ENCODE measurements around the gene CRYBA2. TPM values are rescaled to one million over a fixed set of nuclear protein-coding genes. Genes with fewer than 3 reads are reported as not detected.

The CRYBA2 gene
- total and polyA plus RNA-seq, 2 donors (not counting 3 experiments of a cell fraction or from before 2014, with no cell fraction given), result not detected

GRCh38 chr2:218964041-218964771, 29.0 kb downstream of the CRYBA2 start:
- Histone ChIP-seq H3K9ac (replicated peaks; ENCODE audit: extremely low read depth, insufficient read depth, low read length) (no peak overlapping the region), H3K27ac (ENCODE audit: insufficient read depth, low read depth, low read length) (no peak overlapping the region), H3K36me3 (ENCODE audit: control insufficient read depth in 2 of 2, extremely low read depth in 1 of 2, insufficient read depth in 2 of 2, low read length in 2 of 2) (no peaks in the 10 kb centered on the region), H3K27me3 (ENCODE audit: control insufficient read depth in 2 of 2, insufficient read depth in 2 of 2, low read length in 2 of 2) (peaks cover 29 to 48% of the 10 kb centered on the region in 2 experiments), H3K79me2 (ENCODE audit: control insufficient read depth, insufficient read depth, low read length) (no peaks in the 10 kb centered on the region), H3K4me3 (replicated peaks in 1 of 3; ENCODE audit: insufficient read depth in 1 of 3, low read depth in 1 of 3, low read length in 3 of 3) (no peak overlapping the region), H2AFZ (ENCODE audit: low read depth, low read length) (no peak overlapping the region), H3K9me1 (replicated peaks; ENCODE audit: control insufficient read depth, extremely low read depth, insufficient read depth, low read length) (no peaks in the 10 kb centered on the region), H4K20me1 (replicated peaks; ENCODE audit: control insufficient read depth, extremely low read depth, insufficient read depth, low read length) (no peaks in the 10 kb centered on the region), H3K9me3 (replicated peaks; ENCODE audit: control insufficient read depth, insufficient read depth, low read length) (no peaks in the 10 kb centered on the region), H3K4me2 (ENCODE audit: insufficient read depth, low read length) (no peak overlapping the region), H3K4me1 (ENCODE audit: control insufficient read depth, extremely low read depth, insufficient read depth, low read length) (no peaks in the 10 kb centered on the region)
- peak; percentile 7 for TF ChIP-seq FOS (IDR thresholded peaks at IDR 0.05; ENCODE audit: borderline replicate concordance, insufficient read depth, low read length)
- no peak for TF ChIP-seq POLR2AphosphoS5 (IDR thresholded peaks at IDR 0.05; ENCODE audit: insufficient read depth, low read depth, low read length)
- dilution Hi-C loops (cut with MboI; ENCODE audit: extremely low pct_ligation_motif_present, low sequenced_read_pairs), result no loop called here
- BruUV-seq (replicated peaks), result no TSS peak
- intact Hi-C loops (cut with micrococcal nuclease), result no loop called here
- CTCF ChIA-PET, result interaction anchor here (0.9 to 6.4 kb wide), 5 partner anchors 9 to 140 kb away, joined by 3 to 45 read pairs (median 4); no protein-coding TSS in a partner anchor
- POLR2A ChIA-PET, result no interaction called here
- FAIRE-seq (no peak), DNase-seq (ENCODE audit: low read depth, low spot score) (no peak)

GRCh38 chr2:218963601-218964000, 29.6 kb downstream of the CRYBA2 start:
- ChIA-PET CTCF (interaction anchor here (6.4 kb wide), 1 partner anchor 16 kb away, joined by 45 read pairs; no protein-coding TSS in a partner anchor), POLR2A (no interaction called here)
- no peak overlapping the region for H2AFZ ChIP-seq (ENCODE audit: low read depth, low read length)
- peaks cover 35 to 54% of the 10 kb centered on the region in 2 experiments for H3K27me3 ChIP-seq (ENCODE audit: control insufficient read depth in 2 of 2, insufficient read depth in 2 of 2, low read length in 2 of 2)
- DNase-seq (ENCODE audit: low read depth, low spot score) (no peak), FAIRE-seq (no peak)
- H3K4me2 ChIP-seq (ENCODE audit: insufficient read depth, low read length), result no peak overlapping the region
- TF ChIP-seq FOS (IDR thresholded peaks at IDR 0.05; ENCODE audit: borderline replicate concordance, insufficient read depth, low read length), result no peak
- no peak for TF ChIP-seq POLR2A (IDR thresholded peaks at IDR 0.05; ENCODE audit: low read depth, low read length)
- no peak for TF ChIP-seq CTCF (IDR thresholded peaks at IDR 0.05; ENCODE audit: extremely low read depth in 1 of 2, insufficient read depth in 1 of 2, low read depth in 1 of 2, low read length in 2 of 2)
- no peaks in the 10 kb centered on the region for H3K36me3 ChIP-seq (ENCODE audit: control insufficient read depth in 2 of 2, extremely low read depth in 1 of 2, insufficient read depth in 2 of 2, low read length in 2 of 2)
- H3K4me3 ChIP-seq (replicated peaks in 1 of 3; ENCODE audit: insufficient read depth in 1 of 3, low read depth in 1 of 3, low read length in 3 of 3), result no peak overlapping the region
- H3K9ac ChIP-seq (replicated peaks; ENCODE audit: extremely low read depth, insufficient read depth, low read length), result no peak overlapping the region
- no peaks in the 10 kb centered on the region for H3K4me1 ChIP-seq (ENCODE audit: control insufficient read depth, extremely low read depth, insufficient read depth, low read length)
- no peak overlapping the region for H3K27ac ChIP-seq (ENCODE audit: insufficient read depth, low read depth, low read length)
- H4K20me1 ChIP-seq (replicated peaks; ENCODE audit: control insufficient read depth, extremely low read depth, insufficient read depth, low read length), result no peaks in the 10 kb centered on the region
- dilution Hi-C loops (cut with MboI; ENCODE audit: extremely low pct_ligation_motif_present, low sequenced_read_pairs) (no loop called here), intact Hi-C loops (cut with micrococcal nuclease) (no loop called here)
- no peaks in the 10 kb centered on the region for H3K79me2 ChIP-seq (ENCODE audit: control insufficient read depth, insufficient read depth, low read length)
- no peaks in the 10 kb centered on the region for H3K9me3 ChIP-seq (replicated peaks; ENCODE audit: control insufficient read depth, insufficient read depth, low read length)
- no TSS peak for BruUV-seq (replicated peaks)
- no peaks in the 10 kb centered on the region for H3K9me1 ChIP-seq (replicated peaks; ENCODE audit: control insufficient read depth, extremely low read depth, insufficient read depth, low read length)
